ENCODE data around the gene ZNF582. TPM values are rescaled to one million over a fixed set of nuclear protein-coding genes. Genes with fewer than 3 reads are reported as not detected.

The ZNF582 gene
- total and polyA plus RNA-seq, 2 experiments from 2014 or later: 3.9 to 4.1 TPM

DNA sequence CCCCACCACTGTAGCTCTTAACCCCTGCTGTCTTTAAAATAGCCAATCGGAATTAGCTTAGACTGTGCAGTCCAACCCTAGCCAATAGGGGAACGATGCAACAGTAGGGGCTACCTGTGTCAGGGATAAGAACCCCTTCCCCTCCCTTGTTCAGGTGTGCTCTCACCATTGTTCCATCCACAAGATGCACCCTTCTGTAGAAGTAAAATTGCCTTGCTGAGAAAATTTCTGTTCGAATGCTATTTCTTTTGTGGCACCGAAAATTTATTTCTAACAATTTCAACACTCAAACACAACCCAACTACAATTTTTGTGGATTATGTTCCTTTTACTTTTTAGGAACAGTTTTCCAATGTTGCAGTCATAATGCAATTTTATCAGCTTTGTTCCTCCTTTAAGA is 7.2 kb upstream of the ZNF582 start:
- peaks cover 10% of the 10 kb centered on the region for H3K4me1 Mint-ChIP-seq
- ATAC-seq (no peak), DNase-seq (ENCODE audit: low spot score) (peak; percentile 27)
- H3K4me3 ChIP-seq: no peak overlapping the region
- H3K36me3 Mint-ChIP-seq (ENCODE audit: low read depth): peaks cover 76% of the 10 kb centered on the region
- H3K4me3 Mint-ChIP-seq: no peak overlapping the region; the same call in 2 of the 3 replicates
- peaks cover 8% of the 10 kb centered on the region; the same call in 1 of the 2 replicates for H3K4me1 ChIP-seq (ENCODE audit: insufficient read depth)
- peaks cover 4% of the 10 kb centered on the region; the same call in 1 of the 2 replicates for H3K79me2 ChIP-seq (replicated peaks; ENCODE audit: insufficient read depth)
- H3K27ac Mint-ChIP-seq: no peak overlapping the region
- H4K20me1 ChIP-seq (replicated peaks; ENCODE audit: insufficient read depth): no peaks in the 10 kb centered on the region
- no peak overlapping the region for H2AFZ ChIP-seq
- H3K9me2 ChIP-seq (ENCODE audit: insufficient read depth): no peaks in the 10 kb centered on the region
- H3F3A ChIP-seq (replicated peaks; ENCODE audit: low read depth): no peaks in the 10 kb centered on the region
- no peak for TF ChIP-seq EZH2phosphoT487 (IDR thresholded peaks at IDR 0.05; ENCODE audit: unreplicated experiment)
- no peak for TF ChIP-seq EZH2 (IDR thresholded peaks at IDR 0.05; ENCODE audit: low read depth, unreplicated experiment)
- TF ChIP-seq CREB1 (CRISPR knock-in tag; IDR thresholded peaks at IDR 0.05; ENCODE audit: low read depth): no peak
- no peak for TF ChIP-seq JUNB (IDR thresholded peaks at IDR 0.05; ENCODE audit: unreplicated experiment)
- no peak for TF ChIP-seq NANOG (IDR thresholded peaks at IDR 0.05; ENCODE audit: borderline replicate concordance)
- TF ChIP-seq, protein P1, sequence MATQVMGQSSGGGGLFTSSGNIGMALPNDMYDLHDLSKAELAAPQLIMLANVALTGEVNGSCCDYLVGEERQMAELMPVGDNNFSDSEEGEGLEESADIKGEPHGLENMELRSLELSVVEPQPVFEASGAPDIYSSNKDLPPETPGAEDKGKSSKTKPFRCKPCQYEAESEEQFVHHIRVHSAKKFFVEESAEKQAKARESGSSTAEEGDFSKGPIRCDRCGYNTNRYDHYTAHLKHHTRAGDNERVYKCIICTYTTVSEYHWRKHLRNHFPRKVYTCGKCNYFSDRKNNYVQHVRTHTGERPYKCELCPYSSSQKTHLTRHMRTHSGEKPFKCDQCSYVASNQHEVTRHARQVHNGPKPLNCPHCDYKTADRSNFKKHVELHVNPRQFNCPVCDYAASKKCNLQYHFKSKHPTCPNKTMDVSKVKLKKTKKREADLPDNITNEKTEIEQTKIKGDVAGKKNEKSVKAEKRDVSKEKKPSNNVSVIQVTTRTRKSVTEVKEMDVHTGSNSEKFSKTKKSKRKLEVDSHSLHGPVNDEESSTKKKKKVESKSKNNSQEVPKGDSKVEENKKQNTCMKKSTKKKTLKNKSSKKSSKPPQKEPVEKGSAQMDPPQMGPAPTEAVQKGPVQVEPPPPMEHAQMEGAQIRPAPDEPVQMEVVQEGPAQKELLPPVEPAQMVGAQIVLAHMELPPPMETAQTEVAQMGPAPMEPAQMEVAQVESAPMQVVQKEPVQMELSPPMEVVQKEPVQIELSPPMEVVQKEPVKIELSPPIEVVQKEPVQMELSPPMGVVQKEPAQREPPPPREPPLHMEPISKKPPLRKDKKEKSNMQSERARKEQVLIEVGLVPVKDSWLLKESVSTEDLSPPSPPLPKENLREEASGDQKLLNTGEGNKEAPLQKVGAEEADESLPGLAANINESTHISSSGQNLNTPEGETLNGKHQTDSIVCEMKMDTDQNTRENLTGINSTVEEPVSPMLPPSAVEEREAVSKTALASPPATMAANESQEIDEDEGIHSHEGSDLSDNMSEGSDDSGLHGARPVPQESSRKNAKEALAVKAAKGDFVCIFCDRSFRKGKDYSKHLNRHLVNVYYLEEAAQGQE (IDR thresholded peaks at IDR 0.05; ENCODE audit: unreplicated experiment): no peak
- TF ChIP-seq STAT1 (IDR thresholded peaks at IDR 0.05; ENCODE audit: unreplicated experiment): no peak
- H3K9me3 Mint-ChIP-seq: peaks cover 65% of the 10 kb centered on the region
- H3K27me3 ChIP-seq (ENCODE audit: insufficient read depth): no peaks in the 10 kb centered on the region
- H3K27ac ChIP-seq (ENCODE audit: low read depth): no peak overlapping the region
- H3K4me2 ChIP-seq: no peak overlapping the region
- H3K36me3 ChIP-seq (ENCODE audit: insufficient read depth): peaks cover 30% of the 10 kb centered on the region
- peaks cover 11% of the 10 kb centered on the region for H3K27me3 Mint-ChIP-seq (ENCODE audit: insufficient read depth, low read depth, poor library complexity)

DNA sequence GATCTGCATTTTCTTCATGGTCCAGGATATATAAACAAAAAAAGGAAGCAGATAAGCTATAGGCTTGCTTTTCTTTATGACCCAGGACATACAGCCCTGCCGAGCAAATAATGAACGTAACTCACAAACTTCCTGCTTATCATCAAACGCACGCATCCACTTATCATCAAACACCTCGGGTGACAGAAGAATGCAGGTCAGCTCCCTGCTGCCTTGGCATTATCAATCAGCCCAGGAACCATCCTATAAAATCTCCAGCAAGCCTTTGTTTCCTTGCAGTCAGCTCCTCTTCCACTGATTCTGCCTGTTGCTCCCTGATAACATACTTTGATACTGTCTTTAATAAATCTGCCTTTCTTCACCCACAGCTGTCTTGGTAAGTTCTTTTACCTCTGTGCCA is 5.5 kb upstream of the ZNF582 start:
- Mint-ChIP-seq H3K27ac (no peak overlapping the region), H3K4me1 (peaks cover 5% of the 10 kb centered on the region; the same call in 2 of the 3 replicates), H3K36me3 (ENCODE audit: low read depth) (peaks cover 83% of the 10 kb centered on the region), H3K4me3 (no peak overlapping the region), H3K9me3 (peaks cover 73% of the 10 kb centered on the region), H3K27me3 (ENCODE audit: insufficient read depth, low read depth, poor library complexity) (peaks cover 5% of the 10 kb centered on the region)
- Histone ChIP-seq H3K79me2 (replicated peaks; ENCODE audit: insufficient read depth) (peaks cover 4% of the 10 kb centered on the region; the same call in 1 of the 2 replicates), H3K9me2 (ENCODE audit: insufficient read depth) (no peaks in the 10 kb centered on the region), H2AFZ (no peak overlapping the region), H4K20me1 (replicated peaks; ENCODE audit: insufficient read depth) (no peaks in the 10 kb centered on the region), H3K4me2 (no peak overlapping the region), H3F3A (replicated peaks; ENCODE audit: low read depth) (no peaks in the 10 kb centered on the region), H3K27me3 (ENCODE audit: insufficient read depth) (no peaks in the 10 kb centered on the region), H3K4me3 (no peak overlapping the region), H3K27ac (ENCODE audit: low read depth) (no peak overlapping the region), H3K4me1 (ENCODE audit: insufficient read depth) (peaks cover 8% of the 10 kb centered on the region; the same call in 1 of the 2 replicates), H3K36me3 (ENCODE audit: insufficient read depth) (peaks cover 30% of the 10 kb centered on the region)
- DNase-seq (ENCODE audit: low spot score) (no peak), ATAC-seq (no peak)
- TF ChIP-seq JUNB (IDR thresholded peaks at IDR 0.05; ENCODE audit: unreplicated experiment) (no peak), EZH2 (IDR thresholded peaks at IDR 0.05; ENCODE audit: low read depth, unreplicated experiment) (no peak)
- TF ChIP-seq, protein P1 (IDR thresholded peaks at IDR 0.05; ENCODE audit: unreplicated experiment): no peak
- TF ChIP-seq, protein P2, sequence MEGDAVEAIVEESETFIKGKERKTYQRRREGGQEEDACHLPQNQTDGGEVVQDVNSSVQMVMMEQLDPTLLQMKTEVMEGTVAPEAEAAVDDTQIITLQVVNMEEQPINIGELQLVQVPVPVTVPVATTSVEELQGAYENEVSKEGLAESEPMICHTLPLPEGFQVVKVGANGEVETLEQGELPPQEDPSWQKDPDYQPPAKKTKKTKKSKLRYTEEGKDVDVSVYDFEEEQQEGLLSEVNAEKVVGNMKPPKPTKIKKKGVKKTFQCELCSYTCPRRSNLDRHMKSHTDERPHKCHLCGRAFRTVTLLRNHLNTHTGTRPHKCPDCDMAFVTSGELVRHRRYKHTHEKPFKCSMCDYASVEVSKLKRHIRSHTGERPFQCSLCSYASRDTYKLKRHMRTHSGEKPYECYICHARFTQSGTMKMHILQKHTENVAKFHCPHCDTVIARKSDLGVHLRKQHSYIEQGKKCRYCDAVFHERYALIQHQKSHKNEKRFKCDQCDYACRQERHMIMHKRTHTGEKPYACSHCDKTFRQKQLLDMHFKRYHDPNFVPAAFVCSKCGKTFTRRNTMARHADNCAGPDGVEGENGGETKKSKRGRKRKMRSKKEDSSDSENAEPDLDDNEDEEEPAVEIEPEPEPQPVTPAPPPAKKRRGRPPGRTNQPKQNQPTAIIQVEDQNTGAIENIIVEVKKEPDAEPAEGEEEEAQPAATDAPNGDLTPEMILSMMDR (conservative IDR thresholded peaks at IDR 0.05; ENCODE audit: low read depth in 2 of 2): no peak

Data from GM23338 (cell line).